Omental fat pad (tissue), 4 donors: ENCODE data around the gene TM4SF5. TPM values are rescaled to one million over a fixed set of nuclear protein-coding genes. Genes with fewer than 3 reads are reported as not detected.
"Not testable (repeated sequence)": the region's sequence is repeated elsewhere in the genome, so short reads cannot be mapped to it uniquely, and the experiment has no call there.

Source experiments
- ATAC-seq: fragments of 150-250 bp; one replicate; pipeline ENCODE4 v1.9.1; 2016; ENCODE audit warnings: mild to moderate bottlenecking, moderate library complexity; ENCODE audit not compliant: low FRiP score
- DNase-seq: peaks from one replicate; pipeline ENCODE4 v3.0.0-alpha.2; 2019; ENCODE audit warnings: low spot score
- total RNA-seq, 4 donors: library from RNA; depleted of rRNA; stranded (reverse); fragments of >200 nt; gene quantifications; one replicate each; pipeline ENCODE4 v1.1.0, GENCODE V29; 2016
- TF ChIP-seq, protein P1 (sequence below), 3 donors: fragments of 450-650 bp; IDR thresholded peaks; one replicate each; pipeline ENCODE4 v1.5.1; 2016 to 2017; ENCODE audit warnings: antibody characterized with exemption in 3 of 3, mild to moderate bottlenecking in 3 of 3, moderate library complexity in 2 of 3

The TM4SF5 gene
- total RNA-seq, 4 donors from 2014 or later, result not detected

DNA sequence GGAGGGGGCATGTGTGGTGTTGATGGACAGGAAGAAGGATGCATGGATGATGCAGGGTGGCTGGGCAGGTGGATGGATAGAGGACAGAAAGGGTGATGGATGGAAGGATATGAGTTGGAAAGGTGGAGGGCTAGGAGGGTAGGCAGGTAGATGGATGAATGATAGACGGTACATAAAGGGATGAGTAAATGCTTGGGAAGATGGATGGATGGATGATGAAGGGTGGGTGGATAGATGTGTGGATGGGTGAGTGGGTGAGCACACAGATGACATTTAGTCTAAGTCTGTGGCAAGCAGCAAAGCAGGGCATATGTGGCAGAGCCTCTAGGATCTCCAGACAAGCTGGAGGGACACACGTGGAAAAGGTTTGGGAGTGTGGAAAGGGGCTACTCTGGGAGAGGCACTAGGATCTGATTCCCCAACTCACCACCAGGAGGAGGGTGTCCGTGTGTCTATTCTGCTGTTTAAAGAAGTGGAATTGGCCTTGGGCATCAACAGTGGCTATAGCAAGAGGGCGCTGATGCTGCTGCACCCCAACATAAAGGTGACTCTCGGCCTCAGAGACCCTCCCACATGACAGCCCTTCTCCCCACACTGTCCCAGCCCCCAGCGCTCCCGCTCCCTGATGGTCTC lies 43.5 kb downstream of the TM4SF5 start:
- no peak for ATAC-seq
- TF ChIP-seq, protein P1, sequence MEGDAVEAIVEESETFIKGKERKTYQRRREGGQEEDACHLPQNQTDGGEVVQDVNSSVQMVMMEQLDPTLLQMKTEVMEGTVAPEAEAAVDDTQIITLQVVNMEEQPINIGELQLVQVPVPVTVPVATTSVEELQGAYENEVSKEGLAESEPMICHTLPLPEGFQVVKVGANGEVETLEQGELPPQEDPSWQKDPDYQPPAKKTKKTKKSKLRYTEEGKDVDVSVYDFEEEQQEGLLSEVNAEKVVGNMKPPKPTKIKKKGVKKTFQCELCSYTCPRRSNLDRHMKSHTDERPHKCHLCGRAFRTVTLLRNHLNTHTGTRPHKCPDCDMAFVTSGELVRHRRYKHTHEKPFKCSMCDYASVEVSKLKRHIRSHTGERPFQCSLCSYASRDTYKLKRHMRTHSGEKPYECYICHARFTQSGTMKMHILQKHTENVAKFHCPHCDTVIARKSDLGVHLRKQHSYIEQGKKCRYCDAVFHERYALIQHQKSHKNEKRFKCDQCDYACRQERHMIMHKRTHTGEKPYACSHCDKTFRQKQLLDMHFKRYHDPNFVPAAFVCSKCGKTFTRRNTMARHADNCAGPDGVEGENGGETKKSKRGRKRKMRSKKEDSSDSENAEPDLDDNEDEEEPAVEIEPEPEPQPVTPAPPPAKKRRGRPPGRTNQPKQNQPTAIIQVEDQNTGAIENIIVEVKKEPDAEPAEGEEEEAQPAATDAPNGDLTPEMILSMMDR (IDR thresholded peaks at IDR 0.05), result no peak
- DNase-seq, result no peak

DNA sequence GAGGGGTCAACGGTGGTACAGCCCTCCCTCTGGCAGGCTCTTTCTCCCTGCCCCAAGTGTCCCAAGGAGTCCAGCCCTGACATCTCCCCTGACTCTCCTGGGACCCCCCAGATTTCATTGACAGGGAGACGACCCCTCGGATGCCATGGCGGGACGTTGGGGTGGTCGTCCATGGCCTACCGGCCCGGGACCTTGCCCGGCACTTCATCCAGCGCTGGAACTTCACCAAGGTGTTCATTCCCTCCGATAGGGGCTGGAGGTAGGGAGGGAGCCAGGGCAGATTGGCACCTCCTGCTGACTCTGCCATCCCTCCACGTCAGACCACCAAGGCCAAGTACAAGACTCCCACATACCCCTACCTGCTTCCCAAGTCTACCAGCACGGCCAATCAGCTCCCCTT lies 45.1 kb downstream of the TM4SF5 start:
- DNase-seq (no peak), ATAC-seq (no peak)
- TF ChIP-seq, protein P1 (IDR thresholded peaks at IDR 0.05), result no peak

DNA sequence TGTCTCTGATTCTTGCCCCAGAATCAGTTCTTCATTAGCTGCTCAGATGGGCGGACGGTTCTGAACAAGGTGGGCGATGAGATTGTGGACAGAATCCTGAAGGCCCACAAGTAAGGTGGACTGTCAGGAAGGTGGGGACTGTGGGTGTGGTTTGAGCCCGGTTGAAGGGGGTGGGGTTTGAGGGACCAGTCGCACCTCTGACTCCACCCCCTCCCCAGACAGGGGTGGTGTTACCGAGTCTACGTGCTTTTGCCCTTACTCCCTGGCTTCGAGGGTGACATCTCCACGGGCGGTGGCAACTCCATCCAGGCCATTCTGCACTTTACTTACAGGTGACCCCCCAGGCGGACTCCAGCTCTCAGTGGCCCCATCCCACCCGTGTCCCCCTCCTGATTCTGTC lies 46.6 kb downstream of the TM4SF5 start:
- TF ChIP-seq, protein P1 (IDR thresholded peaks at IDR 0.05), result no peak
- no peak for ATAC-seq
- DNase-seq, result no peak

DNA sequence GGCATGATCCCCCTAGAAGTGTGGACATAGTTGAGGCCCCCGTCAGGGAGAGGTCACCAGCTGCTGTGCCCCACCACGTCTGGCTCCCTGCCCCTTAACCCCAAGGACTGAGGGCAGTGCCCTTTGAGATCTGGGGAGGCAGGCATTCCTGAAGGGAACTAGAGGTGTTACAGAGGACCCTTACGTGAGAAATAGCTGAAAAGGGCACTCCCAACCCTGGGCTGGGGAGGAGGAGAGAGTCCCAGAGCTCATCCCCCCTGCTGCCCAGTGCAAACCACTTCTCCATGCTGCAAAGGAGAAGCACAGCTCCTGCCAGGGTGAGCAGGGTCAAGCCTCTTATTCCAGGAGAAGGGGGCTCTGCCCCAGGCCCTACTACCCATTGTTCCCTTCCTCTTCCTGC lies 51.1 kb downstream of the TM4SF5 start:
- ATAC-seq (no peak), DNase-seq (no peak)
- TF ChIP-seq, protein P1 (IDR thresholded peaks at IDR 0.05), result no peak

DNA sequence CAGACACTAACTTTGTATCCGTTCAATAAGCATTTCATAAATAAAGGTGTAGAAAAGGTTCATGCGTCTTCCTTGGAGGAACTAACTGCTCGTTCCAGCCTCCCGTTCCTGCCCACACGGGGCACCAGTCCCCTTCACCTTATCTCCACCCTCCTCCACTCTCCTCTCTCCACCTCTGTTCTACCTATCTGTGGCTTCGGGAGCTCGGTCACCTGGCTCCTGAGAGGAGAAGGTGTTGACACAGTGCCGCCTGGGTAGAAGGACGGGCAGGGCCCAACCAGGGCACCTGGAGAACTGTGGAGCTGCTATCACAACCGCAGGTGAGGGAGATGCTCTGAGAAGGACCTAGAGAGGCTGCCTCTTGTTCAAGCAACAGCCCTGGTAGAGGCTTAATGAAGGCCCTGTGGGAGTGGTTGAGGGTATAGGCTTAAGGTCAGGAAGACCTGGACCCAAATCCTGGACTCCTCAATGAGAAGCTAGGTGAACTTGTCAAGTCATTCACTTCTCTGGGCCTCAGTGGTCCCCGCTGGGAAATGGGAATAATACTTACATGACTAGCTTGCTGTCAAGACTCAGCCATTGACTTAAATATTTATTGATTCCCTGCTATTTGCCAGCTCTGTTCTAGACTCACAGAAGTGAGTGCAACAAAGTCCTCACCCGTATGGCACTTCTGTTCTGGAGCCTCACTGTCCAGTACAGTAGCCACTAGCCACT lies 51.8 kb downstream of the TM4SF5 start:
- DNase-seq, result no peak
- ATAC-seq, result no peak
- TF ChIP-seq, protein P1 (IDR thresholded peaks at IDR 0.05), result no peak

DNA sequence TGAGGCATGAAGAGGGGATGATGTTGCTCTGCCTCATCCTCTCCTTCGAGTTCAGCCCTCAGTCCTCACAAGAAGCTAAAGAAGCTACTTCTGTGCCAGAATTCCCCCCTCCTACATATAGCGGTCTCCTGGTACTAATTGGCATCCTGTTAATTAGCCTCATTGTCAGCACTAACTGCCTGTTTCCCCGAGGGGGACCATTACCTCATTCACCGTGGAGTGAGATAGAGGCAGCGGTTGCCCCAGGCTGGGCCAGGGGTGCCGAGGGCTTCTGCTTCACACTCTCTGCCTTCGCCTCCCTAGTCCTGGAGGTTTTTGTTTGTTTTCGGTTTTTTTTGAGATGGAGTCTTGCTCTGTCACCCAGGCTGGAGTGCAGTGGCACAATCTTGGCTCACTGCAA lies 55.7 kb downstream of the TM4SF5 start:
- TF ChIP-seq, protein P1 (IDR thresholded peaks at IDR 0.05), result no peak
- no peak for ATAC-seq
- DNase-seq, result no peak

DNA sequence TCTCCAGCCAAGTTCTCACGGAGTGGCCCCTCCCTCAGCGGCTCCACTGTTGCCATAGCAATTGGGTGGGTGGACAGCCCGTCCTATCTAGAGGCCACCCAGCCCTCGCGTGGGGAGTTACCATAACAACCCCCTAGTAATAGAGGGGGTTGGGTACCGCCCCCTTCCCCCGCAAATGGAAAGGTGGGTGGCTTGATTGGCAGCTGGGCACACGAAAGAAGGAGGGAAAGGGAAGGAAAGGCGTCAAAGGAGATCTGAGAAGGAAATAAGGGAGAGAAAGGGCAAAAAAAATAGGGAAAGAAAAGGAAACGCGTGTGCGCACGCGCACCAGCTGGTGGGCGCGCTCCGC lies 61.1 kb downstream of the TM4SF5 start:
- not testable (repeated sequence) for DNase-seq, ATAC-seq

Other genes with a start within 250 kb of the TM4SF5 start
- gene MYBBP1A, start 216.5 kb upstream of the TM4SF5 start, total RNA-seq, result 100 to 1,000 TPM in 1 of 4 donors, 10 to 100 TPM in 3; 33.1 to 142 (median 39.1) TPM
- gene GGT6, start 211.3 kb upstream of the TM4SF5 start, total RNA-seq, result under 1 TPM in 1 of 4 donors, not detected in 3; 0.37 TPM
- 10 to 100 TPM in 2 of 4 donors, 1 to 10 TPM in 2; 2.8 to 14.2 (median 8.4) TPM for gene SMTNL2, start 187.4 kb upstream of the TM4SF5 start, total RNA-seq
- gene ALOX15, start 130.2 kb upstream of the TM4SF5 start, total RNA-seq, result 100 to 1,000 TPM in 2 of 4 donors, 10 to 100 TPM in 1, not detected in 1; 24.4 to 379 (median 119) TPM
- gene PELP1, start 67.7 kb upstream of the TM4SF5 start, total RNA-seq, result 10 to 100 TPM; 13.1 to 24.4 (median 15.0) TPM
- gene ARRB2, start 61.3 kb upstream of the TM4SF5 start, total RNA-seq, result 100 to 1,000 TPM in 1 of 4 donors, 10 to 100 TPM in 3; 43.4 to 111 (median 78.6) TPM
- gene MED11, start 40.5 kb upstream of the TM4SF5 start, total RNA-seq, result 10 to 100 TPM; 21.6 to 27.5 (median 26.7) TPM
- gene ZMYND15, start 32.1 kb upstream of the TM4SF5 start, total RNA-seq, result 1 to 10 TPM in 2 of 4 donors, under 1 TPM in 1, not detected in 1; 0.46 to 4.1 (median 1.9) TPM
- gene CXCL16, start 32.0 kb upstream of the TM4SF5 start, total RNA-seq, result 10 to 100 TPM; 16.6 to 92.1 (median 26.5) TPM
- 10 to 100 TPM in 1 of 4 donors, 1 to 10 TPM in 3; 2.1 to 13.1 (median 8.4) TPM for gene VMO1, start 14.5 kb downstream of the TM4SF5 start, total RNA-seq
- gene GLTPD2, start 17.1 kb downstream of the TM4SF5 start, total RNA-seq, result not detected
- gene PSMB6, start 24.3 kb downstream of the TM4SF5 start, total RNA-seq, result 100 to 1,000 TPM; 109 to 164 (median 150) TPM
- 10 to 100 TPM; 20.8 to 29.2 (median 24.3) TPM for gene PLD2, start 35.3 kb downstream of the TM4SF5 start, total RNA-seq
- gene MINK1, start 61.5 kb downstream of the TM4SF5 start, total RNA-seq, result 10 to 100 TPM; 24.4 to 57.8 (median 31.9) TPM
- 1 to 10 TPM in 3 of 4 donors, under 1 TPM in 1; 0.63 to 8.4 (median 3.3) TPM for gene C17orf107, start 127.7 kb downstream of the TM4SF5 start, total RNA-seq
- 1 to 10 TPM in 3 of 4 donors, under 1 TPM in 1; 0.50 to 3.6 (median 1.5) TPM for gene CHRNE, start 131.2 kb downstream of the TM4SF5 start, total RNA-seq
- not detected for gene GP1BA, start 160.4 kb downstream of the TM4SF5 start, total RNA-seq
- 10 to 100 TPM; 38.9 to 74.2 (median 47.1) TPM for gene SLC25A11, start 168.2 kb downstream of the TM4SF5 start, total RNA-seq
- gene RNF167, start 168.4 kb downstream of the TM4SF5 start, total RNA-seq, result 10 to 100 TPM; 24.5 to 34.4 (median 32.0) TPM
- 100 to 1,000 TPM; 444 to 699 (median 616) TPM for gene PFN1, start 176.6 kb downstream of the TM4SF5 start, total RNA-seq
- gene ENO3, start 179.2 kb downstream of the TM4SF5 start, total RNA-seq, result 1 to 10 TPM; 2.8 to 5.3 (median 3.3) TPM
- 10 to 100 TPM; 45.3 to 71.0 (median 47.5) TPM for gene SPAG7, start 195.9 kb downstream of the TM4SF5 start, total RNA-seq
- 10 to 100 TPM; 11.4 to 27.7 (median 21.4) TPM for gene CAMTA2, start 215.8 kb downstream of the TM4SF5 start, total RNA-seq
- 1 to 10 TPM in 3 of 4 donors, not detected in 1; 1.0 to 1.4 (median 1.3) TPM for gene INCA1, start 225.6 kb downstream of the TM4SF5 start, total RNA-seq
- 10 to 100 TPM; 64.5 to 92.5 (median 76.4) TPM for gene KIF1C, start 226.1 kb downstream of the TM4SF5 start, total RNA-seq